GM18867 (cell line): Measurements from ENCODE around the gene DLG1.

Experiments used
- ATAC-seq: cut with Tn5 transposase; IDR thresholded peaks from one replicate; pipeline ENCODE4 v1.9.1; 2021; ENCODE audit warnings: mild to moderate bottlenecking, moderate library complexity; ENCODE audit not compliant: unreplicated experiment

Gene DLG1

DNA sequence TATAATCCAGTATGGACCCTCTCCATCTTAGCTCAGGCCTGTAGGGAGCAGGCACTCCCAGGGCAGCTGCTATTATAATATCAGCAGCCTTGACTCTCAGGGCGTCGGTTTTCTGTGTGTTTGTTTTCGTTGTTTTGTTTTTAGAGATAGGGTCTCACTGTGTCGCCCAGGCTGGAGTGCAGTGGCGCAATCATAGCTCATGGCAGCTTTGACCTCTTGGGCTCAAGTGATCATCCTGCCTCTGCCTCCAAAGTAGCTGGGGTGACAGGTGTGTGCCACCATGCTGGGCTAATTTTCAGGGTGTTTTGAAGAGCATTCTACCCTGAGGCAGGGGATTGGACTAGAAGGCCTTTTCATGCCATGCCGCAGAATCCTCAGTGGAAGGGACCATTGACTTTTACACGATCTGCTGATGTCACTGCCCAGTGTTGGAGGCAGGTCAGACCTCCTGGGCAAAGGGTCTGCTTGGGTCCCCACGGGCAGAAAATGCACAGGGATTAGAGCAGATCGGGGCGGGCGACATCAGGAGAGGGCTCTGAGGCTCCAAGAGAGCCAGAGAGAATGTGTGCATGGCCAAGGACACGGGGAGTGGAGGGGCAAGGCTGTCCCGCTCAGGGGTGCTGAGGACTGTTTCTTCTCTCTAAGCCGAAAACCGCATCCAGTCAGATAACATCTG is 276.5 kb downstream of the DLG1 start:
- ATAC-seq, result no peak

DNA sequence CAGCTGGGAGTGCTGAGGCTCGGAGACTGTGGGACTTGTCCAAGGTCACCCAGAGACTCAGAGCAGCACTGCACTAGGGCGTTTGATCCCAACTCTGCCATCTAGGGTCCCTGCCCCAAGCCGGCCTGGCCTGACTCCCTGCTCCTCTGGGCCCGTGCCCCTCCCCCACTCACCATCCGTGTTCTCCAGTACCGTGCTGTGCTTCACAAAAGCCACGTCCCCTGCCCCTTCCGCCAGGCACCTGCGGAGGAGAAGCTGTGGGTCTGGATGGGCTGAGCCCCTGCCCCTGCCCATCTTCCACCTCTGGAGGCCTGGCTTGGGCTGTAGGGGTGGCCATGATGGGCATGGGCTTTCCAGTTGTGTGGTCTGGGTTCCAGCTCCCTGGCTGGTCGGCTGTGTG is 277.2 kb downstream of the DLG1 start:
- no peak for ATAC-seq

- no peak for ATAC-seq
Measured at GRCh38 chr3:197019535-197019934, 278.9 kb downstream of the DLG1 start.

DNA sequence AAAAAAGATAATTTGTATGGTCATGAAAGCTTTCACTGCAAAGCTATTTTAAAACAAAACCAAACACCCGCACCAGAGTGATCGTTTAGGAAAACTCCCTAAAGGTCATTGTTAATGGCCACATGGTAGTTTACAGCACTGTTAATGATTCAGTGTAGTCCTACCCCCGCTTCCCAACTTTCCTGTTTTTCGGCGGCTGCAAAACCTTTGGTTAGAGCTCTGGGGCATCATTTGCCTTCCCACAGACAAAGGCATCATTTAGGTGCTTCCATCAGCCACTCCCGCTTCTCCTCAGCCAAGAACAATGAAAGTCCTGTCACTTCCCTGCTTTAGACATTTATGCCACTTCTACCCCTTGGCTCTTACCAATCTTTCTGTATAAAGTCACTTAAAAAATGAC is 279.4 kb downstream of the DLG1 start:
- no peak for ATAC-seq

- ATAC-seq, result no peak
Measured at GRCh38 chr3:197017003-197017402, 281.4 kb downstream of the DLG1 start.

DNA sequence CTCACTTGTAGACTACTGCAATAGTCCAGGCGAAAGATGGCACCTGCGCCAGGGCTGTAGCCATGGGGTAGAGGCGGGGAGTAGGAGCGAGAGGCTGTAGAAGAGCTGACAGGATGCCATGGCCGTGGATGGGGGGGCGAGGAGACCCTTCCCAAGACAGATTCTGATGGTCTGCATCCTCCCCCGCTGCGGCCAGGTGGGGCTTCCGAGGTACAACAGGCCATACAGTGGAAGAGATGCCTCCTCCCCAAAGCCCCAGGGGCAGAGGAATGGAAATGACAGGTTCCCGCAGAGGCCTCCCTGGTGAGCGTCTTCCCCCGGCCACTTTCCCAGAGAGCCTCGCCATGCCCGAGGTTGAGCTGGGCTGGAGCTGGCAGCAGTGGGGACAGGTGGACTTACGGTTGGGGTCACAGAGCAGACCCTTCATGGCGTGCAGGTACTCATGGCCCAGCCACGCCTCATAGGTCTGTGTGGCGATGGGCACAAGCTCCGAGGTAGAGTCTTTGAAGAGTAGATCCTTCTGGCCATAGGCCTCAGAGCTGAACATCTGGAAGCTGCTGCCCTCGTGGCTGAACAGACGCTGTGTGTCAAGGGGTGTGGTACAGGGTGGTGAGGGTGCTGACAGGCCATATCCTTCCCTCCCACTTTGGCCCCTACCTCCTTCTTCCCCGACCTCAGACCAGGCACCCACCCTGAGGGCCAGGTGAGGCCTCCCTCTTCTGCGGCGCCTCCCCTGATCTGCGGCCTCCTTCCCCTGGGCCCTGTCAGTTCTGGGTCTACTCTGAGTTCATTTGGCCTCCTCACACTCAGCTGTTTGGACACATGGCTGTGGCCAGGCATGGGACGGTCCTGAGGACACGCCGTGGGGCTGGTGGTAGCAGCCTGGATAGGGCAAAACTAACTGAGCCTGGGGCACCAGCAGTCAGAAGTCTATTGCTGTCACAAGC is 282.3 kb downstream of the DLG1 start:
- no peak for ATAC-seq

- ATAC-seq, result no peak
Measured at GRCh38 chr3:197014942-197015575, 283.4 kb downstream of the DLG1 start.

DNA sequence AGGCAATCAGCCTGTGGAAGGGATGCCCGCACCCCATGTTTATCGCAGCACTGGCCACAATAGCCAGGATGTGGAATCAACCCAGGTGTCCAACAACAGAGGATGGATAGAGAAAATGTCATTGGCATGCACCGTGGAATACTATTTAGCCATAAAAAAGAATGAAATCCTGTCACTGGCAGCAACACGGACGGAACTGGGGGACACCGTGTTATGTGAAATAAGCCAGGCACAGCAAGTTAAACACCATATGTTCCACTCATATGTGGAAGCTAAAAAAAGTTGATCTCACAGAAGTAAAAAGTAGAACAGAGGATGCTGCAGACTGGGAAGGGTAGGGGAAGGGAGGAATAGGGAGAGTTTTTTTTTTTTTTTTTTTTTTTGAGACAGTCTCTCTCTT is 284.4 kb downstream of the DLG1 start:
- no peak for ATAC-seq

DNA sequence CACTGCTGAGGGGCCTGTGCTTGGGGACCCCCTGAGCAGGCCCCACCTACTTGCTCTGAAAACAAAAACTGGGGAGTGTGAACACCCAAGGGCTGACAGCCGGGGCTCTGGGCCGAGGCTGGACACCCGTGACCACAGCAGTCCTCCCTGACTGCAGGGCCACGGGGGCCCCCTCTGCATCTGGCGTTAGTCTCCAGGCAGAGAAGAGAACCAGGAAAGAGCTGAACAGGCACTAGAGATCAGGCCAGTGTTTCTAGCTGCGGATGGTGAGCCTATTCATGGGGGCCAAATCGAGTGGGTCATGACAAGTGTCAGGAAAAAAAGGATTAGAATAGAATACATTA is 285.9 kb downstream of the DLG1 start:
- ATAC-seq, result no peak

DNA sequence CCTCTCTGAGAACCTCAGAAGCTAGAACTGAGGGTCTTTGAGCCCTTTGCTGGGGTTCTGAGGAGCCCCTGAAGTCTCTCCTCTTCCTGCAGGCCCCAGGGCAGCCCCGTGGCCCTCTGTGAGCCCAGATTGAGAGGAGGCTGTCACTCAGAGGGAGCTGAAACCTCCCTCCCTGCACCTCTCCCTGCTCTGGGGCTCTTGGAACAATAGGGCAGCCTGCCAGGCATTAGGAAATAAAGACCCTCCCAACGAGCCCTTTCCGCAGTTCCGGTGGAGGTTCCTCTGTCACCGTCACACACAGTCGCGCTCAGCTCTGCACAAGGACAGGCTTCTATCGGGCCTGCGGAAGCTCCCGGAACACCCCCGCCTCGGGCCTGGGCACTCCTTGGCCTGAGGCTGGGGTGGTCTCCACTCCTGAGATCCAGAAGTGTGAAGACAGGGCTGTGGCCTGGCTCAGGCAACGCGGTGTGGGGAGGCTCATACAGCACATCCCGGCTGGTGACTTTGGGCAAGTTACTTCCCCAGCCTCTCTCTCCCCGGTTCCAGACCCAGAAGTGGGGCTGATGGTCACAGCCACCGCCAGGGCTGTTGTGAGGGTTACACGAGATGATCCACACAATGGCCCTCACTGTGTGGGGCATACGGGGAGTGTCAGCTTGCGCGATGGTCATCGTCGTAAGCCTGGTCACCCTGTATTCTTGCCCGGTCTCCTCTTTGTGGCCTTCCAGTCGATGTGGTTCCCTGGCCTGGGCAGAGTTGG is 286.5 kb downstream of the DLG1 start:
- ATAC-seq, result no peak

- no peak for ATAC-seq
Measured at GRCh38 chr3:197010556-197011351, 287.7 kb downstream of the DLG1 start.

DNA sequence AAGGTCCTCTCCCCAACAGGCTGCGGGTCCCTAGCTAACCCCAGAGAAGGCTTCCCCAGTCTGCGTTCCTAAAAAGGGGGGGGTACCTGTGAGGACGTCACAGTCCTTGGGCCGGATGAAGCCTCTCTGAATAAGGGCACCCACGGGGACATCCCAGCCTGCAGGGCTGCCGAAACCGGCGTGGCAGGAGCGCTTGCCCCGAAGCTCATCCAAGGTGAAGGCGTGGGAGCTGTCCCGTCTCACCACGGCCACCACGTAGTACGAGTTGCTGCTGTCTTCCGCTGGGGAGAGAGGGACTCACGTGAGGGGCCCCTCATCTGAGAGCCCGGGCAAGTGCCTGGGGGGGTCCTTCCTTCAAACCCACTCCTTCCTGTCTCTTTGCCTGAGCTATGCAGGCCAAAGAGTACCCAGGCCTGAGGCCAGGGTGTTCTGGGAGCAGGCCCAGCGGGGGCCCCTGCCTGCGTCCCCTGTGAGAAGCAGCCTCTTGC is 288.8 kb downstream of the DLG1 start:
- no peak for ATAC-seq

DNA sequence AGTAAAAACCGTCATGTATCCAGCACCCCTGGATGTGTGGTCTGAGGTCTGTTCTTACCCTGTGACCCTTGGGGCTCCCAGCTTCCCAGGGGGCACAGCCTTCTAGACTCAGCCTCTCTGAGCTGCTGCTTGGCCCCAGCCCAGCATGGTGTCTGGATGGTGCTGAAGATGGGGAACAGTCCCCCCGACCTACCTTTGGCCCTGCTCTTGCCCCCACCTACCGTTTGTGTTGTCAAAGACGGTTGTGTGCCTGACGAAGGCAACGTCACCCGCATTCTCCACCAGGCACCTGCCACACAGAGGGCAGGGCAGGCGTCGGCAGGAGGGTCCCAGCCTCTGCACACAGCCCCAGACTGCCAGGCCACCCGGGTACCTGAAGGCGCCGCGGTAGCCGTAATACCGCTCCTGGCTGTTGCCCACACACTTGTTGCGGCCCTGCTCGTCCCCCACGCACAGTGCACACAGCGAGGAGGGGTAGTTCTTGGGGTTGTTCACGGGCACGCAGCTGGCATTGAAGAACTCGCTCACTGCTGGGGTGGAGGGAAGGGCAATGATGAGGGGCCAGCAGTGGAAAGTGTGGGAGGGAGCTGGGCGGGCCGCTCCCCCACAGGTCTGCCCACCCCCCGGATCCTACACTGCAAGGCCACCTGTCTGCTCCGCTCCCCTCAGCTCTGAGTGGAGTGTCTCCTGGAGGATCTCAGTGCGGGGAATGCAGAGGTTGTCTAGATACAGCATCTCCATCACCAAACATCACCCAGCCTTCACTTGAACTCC is 289.8 kb downstream of the DLG1 start:
- ATAC-seq, result no peak

GRCh38 chr3:197007953-197008352 is 290.5 kb downstream of the DLG1 start:
- ATAC-seq, result no peak

DNA sequence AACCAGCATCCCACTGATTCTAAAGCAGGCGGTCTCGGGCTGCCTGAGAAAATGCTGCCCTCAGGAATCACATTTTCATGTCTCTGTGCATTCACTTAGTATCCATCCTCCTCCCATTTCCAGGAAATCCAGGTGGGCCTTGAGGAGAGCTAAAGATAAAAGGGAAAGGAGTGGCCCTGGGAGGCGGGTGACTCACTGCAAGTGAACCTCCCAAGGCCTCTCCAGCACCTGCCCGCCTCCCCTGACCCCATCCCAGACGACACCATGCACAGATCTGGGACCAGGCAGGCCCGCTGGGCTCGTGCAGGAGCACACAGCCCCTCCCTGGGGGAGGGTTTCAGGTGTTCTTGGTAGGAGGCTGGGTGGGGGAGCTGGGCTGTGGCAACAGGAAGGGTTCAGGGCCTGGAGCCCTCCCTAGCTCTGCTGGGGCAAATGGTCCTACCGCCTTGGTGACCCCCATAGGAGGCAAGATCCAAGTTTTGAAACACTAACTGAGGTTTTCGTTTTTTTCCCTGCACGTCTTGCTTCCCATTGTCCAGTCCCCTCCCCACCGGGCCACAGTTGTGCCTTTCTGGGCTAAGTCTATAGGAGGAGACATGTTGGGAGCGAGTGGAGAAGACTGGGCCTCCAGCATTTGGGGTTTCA is 291.0 kb downstream of the DLG1 start:
- ATAC-seq, result no peak

GRCh38 chr3:197006860-197007259 is 291.6 kb downstream of the DLG1 start:
- no peak for ATAC-seq

DNA sequence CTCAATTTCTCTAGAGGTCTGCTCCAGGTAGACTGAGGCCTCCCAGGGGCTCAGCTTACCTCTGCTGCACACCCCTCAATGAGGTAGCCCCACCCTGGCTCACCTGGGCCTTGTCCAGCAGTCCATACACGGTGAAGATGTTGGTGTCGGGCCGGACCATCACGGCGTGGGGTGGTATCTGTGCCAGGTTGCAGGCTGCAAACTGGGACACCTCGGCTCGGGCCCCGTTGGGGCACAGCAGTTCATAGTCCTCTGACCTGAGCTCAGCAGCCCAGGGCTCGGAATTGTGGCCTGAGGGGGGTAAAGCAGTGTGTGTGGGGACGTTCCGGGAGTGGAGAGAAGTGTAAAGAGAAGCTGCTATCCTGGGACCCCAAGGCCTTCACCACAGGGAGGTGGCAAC is 292.0 kb downstream of the DLG1 start:
- ATAC-seq, result no peak

- peak; percentile 17 for ATAC-seq
Measured at GRCh38 chr3:197003461-197004385, 294.7 kb downstream of the DLG1 start.
